ENCODE results near the gene NOTUM. TPM values are rescaled to one million over a fixed set of nuclear protein-coding genes. Genes with fewer than 3 reads are reported as not detected.
"Not testable (repeated sequence)": the region's sequence is repeated elsewhere in the genome, so short reads cannot be mapped to it uniquely, and the experiment has no call there.

Gene NOTUM
- total RNA-seq, 1 donor from 2014 or later: not detected

GRCh38 chr17:81956607-81957589, 4.1 kb downstream of the NOTUM start:
- DNase-seq: no peak

DNA sequence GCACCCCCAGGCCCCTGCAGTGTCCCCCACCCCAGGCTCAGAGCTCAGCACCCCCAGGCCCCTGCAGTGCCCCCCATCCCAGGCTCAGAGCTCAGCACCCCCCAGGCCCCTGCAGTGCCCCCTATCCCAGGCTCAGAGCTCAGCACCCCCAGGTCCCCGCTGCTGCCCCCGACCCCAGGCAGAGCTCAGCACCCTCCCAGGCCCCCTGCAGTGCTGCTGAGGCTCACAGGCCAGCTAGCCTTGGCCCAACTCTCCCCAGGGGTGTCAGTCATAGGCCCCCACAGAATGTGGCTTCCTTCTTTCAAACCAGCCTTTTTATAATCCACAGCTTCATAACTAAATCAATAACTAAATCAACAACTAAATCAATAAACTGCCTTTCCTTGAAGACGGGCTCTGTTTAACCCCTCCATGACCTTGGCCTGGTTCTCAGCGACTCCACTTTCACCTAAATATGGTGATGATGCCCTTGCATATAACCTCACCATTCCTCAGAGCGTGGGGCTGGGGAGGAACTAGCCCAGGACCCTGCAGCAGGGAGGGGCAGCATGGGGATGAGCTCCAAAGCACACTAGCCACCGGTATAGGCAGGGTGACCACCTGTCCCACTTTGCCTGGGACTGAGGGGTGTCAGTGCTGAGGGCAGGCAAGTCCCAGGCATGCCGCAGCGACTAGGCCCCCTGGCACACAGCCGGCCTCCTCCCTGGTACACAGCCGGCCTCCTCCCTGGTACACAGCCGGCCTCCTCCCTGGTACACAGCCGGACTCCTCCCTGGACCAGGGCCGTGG, 5.0 kb downstream of the NOTUM start:
- DNase-seq: no peak

- DNase-seq: no peak
Measured at GRCh38 chr17:81955058-81955681, 5.8 kb downstream of the NOTUM start.

- no peak for DNase-seq
Measured at GRCh38 chr17:81954131-81955057, 6.6 kb downstream of the NOTUM start.

DNA sequence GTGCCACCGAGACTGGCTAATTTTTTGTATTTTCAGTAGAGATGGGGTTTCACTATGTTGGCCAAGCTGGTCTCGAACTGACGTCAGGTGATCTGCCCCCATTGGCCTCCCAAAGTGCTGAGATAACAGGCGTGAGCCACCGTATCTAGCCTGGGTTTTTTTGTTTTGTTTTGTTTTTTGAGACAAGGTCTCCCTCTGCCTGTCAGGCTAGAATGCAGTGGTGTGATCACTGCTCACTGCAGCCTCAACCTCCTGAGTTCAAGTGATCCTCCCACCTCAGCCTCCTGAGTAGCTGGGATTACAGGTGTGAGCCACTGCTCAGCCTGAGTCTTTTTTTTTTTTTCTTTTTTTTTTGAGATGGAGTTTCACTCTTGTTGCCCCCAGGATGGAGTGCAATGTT, 7.5 kb downstream of the NOTUM start:
- not testable (repeated sequence) for DNase-seq

DNA sequence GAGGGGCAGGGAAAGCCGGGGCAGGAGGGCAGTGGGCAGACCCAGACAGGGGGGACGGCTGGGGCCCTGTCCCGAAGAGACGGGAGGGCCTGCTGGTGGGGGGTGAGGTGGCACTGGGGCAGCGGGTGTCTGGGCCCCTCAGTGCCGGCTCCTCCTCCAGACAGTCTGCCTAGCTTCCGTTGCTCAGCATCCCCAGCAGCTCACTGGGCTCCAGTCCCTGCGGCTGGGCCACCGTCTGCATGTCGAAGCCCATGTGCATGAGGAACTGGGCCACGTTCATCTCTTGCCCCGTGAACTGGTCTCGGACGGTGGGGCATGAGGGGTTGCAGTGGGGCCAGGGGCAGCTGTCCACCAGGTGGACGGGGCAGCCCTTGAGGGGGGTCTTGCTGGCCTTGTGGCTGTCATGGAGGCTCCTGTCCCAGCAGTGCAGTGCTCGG, 8.2 kb downstream of the NOTUM start:
- DNase-seq: no peak

DNA sequence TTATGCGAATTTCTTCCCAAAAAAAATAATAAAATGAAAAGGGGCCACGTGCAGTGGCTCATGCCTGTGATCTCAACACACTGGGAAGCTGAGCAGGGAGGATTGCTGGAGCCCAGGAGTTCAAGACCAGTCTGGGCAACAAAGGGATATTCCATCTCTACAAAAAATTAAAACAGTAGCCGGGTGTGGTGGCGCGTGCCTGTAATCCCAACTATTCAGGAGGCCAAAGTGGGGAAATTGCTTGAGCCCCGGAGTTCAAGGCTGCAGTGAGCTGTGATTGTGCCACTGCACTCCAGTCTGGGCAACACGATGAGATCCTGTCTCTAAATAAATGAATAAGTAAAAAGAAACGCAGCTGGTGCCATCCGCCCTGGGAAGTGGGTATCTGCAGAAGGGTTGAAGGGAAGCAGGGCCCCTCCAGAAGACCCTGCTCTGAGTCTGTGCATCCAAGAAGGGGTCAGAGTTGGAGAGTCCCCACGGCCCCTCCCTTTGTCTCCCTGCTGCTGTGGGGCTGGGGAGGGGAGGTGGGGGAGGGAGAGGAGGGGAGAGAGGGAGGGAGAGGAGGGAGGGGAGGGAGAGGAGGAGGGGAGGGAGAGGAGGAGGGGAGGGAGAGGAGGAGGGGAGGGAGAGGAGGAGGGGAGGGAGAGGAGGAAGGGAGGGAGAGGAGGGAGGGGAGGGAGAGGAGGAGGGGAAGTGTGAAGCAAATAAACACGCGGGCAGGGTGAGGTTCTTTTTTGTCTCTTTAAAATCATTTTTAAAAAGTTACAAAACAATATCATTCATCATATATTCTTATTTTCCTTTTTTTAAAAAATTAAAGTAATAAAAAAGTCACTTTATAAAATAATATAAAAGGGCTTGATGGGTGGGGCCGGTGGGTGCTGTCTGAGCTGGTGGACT, 9.0 kb downstream of the NOTUM start:
- no peak for DNase-seq

GRCh38 chr17:81950501-81950900, 10.5 kb downstream of the NOTUM start:
- DNase-seq: no peak

- DNase-seq: no peak
Measured at GRCh38 chr17:81948635-81949378, 12.2 kb downstream of the NOTUM start.

DNA sequence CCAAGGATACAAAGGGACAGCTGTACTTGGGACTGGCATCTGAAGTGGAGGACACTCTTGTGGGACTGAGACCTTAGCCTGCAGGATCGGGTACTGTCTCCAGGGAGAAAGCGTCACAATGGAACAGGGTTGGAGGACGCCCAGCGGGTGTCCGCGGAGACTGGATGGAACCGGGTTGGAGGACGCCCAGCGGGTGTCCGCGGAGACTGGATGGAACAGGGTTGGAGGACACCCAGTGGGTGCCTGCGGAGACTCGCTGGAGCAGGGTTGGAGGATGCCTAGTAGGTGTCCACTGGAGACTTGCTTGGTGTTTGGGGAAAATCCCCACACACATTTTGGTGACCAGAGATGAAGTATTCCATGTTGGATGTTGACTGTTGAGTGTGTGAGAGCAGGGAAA, 13.8 kb downstream of the NOTUM start, which contains the start of gene MYADML2:
Gene MYADML2 (minus strand): TSS at position 45 of the 400 bp plus-strand sequence. CDS start 5,492 bp downstream, outside the sequence.
- no peak for DNase-seq

DNA sequence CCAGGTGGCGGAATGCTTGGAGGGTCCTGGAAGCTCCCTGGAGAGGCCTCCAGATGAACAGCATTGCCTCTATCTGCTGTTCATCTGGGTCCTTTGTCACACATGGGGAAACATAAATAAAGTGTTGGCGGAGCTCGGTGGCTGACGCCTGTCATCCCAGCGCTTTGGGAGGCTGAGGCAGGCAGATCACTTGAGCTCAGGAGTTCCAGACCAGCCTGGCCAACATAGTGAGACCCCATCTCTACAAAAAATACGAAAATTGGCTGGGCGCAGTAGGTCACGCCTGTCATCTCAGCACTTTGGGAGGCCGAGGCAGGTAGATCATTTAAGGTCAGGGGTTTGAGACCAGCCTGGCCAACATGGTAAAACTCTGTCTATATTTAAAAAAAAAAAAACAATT, 16.1 kb downstream of the NOTUM start:
- DNase-seq: no peak

DNA sequence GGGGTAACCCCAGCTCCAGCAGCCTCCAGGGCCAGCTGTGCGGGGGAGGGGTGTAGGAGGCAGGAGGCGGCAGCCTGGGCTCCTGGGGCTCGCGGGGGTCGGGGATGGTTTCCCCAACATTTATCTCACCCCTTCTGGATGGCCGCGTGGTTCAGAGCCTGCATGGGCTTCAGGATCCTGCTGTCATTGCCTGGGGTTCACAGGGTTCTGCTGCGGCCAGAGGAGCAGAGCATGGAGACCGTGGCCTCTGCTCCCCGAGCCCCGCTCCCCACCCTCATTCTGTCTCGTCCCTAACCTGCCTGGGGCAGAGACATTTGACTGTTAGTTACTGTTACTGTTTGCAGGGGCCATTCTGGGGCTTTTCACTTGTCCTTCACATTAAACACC, 18.8 kb downstream of the NOTUM start:
- no peak for DNase-seq

DNA sequence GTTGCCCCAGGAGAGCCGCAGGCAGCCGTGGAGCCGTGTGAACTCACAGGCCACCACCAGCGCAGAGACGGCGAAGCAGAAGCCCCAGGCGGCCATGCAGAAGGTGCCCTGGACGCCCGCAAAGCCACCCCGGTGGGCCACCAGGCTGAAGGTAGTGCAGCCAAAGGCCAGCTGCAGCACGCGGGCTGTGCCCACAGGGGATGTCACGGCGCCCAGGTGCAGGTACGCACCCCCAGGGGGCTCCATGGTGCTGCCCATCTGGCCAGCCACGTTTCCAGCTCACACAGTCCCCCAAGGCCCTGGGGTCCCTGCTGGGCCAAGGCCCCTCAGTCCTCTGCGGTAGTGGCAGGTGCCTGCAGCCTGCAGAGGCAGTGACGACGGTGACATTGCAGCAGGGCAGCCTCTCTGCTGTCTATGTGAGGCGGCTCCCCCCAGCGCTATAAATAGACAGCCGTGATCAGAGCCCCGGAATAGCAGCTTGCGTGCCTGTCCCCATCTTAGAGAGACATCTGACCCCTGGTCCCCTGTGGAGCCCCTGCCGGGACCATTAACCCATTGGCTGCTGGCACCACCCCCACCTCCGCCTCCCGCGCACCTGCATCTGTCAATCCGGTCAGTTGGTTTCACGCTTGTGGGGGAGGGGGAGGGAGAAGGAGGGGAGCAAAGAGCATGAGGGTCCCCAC, 19.4 kb downstream of the NOTUM start:
- DNase-seq: no peak

DNA sequence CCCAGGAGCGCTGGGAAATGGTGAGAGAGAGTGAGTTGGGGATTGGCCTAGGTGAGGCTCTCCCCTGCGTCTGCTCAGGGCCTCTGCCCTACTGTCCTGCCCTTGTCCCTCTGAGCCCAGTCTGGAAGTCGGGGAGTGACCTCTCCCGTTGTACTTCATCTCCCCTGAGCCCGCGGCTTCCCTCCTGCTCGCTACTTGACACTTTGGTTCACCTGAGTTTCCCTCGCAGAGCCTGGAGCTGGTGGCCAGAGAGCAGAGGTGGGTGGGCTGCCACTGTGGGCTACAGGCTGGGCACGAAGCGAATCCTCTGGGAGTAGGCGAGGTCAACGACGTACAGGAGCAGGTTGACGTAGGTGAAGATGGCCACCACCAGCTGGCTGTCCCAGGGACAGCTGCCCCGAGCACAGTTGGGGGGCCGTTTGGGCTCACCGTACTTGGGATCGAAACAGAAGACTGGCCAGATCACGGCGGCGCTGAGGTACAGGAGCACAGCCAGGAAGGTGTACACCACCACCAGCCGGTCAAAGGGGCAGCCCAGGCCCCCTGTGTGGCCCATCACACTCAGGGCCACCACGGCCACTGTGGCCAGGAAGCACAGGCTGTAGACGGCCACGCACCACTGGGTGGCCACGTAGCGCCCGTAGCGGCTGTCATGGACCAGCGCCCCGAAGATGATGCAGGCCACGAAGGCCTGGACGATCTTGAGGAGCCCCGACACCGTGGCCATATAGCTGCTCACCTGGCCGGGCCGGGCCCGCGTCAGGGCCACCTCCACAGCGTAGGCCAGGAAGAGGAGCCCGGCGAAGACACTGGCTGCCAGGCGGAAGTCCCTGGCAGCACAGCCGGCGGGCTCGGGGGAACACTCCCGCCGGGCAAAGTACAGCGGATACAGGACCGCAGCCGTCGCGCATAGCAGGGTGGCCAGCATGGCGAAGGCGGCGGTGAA, 20.2 kb downstream of the NOTUM start:
- DNase-seq: no peak

GRCh38 chr17:81939881-81940385, 21.1 kb downstream of the NOTUM start:
- no peak for DNase-seq

DNA sequence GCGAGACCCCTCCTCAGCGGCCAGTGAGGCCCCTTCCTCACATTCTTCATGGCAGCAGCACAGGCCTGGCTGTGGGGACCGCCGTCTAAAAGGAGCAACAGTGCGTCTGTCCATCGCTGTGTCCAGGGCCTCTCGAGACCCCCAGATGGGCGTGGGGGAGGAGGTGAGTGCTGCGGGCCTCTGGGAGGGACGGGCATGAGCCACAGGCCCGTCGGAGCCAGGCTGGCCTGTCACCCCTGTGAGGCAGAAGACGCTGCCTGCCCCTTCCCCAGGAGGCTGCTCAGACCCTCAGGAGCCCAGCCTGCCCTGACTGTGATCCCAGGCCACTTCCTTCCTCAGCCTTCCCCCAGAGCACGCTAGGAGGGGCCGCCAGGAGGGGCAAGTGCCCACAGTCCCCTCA, 21.8 kb downstream of the NOTUM start:
- no peak for DNase-seq

DNA sequence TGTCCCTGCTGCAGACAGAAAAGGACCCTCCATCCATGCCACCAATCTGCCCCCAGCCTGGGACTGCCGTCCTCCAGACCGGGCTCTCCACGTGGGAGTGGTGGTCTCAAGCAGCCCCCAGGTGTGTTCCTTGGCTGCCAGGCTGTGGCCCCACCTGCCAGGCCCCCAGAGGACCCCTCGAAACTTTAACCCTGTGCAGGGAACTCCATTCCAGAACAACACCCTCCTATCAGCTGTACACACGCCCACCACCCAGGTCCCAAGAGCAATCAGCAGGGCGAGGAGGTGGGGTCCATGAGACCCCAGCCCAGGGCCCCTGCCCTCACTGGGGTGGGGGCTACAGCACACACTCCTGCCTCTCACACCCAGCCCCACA, 25.3 kb downstream of the NOTUM start:
- DNase-seq: no peak

All from dermis blood vessel endothelial cell (primary cell).